Right forelimb (tissue), 1 donor: Measurements from ENCODE around the gene ZNF593.

ENCODE experiments used
- DNase-seq: peaks from one replicate; pipeline ENCODE4 v3.0.0-alpha.2; 2018

Gene ZNF593

GRCh38 chr1:26213335-26213905 is 43.7 kb downstream of the ZNF593 start:
- no peak for DNase-seq

DNA sequence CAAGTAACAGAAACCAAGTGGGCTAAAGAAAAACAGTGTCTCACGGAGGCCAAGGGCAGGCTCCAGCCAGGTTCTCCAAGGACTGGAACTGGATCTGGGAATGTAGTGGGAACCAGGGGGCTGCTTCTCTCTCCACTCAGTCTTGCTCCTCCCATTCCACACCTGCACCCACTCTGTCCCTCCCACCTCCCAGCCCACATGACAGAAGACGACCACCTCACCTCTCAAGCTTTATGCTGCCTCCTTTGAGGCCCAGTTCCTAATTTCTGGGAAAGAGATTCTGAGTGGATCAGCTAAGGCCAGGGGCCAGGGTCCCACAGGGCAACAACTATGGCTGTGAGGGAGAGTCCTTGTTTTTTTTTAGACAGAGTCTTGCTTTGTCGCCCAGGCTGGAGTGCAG is 45.5 kb downstream of the ZNF593 start:
- DNase-seq: no peak

- no peak for DNase-seq
Observed at GRCh38 chr1:26218906-26219494, 49.3 kb downstream of the ZNF593 start.
